Effector CD4-positive, alpha-beta T cell (primary cell): ENCODE results near the gene HBP1.
"Not testable (repeated sequence)": the region's sequence is repeated elsewhere in the genome, so short reads cannot be mapped to it uniquely, and the experiment has no call there.

ENCODE experiments used
- DNase-seq: peaks from one replicate; pipeline ENCODE4 v3.0.0-alpha.2; 2020
- total RNA-seq: gene quantifications from one replicate; lab custom pipeline; 2026; lab: John Stamatoyannopoulos, UW

The HBP1 gene
- 306 reads per million, percentile 95 among the genes with 10 or more reads in this experiment for total RNA-seq

- DNase-seq = peak; percentile 97
These were observed at the start of gene HBP1 for GRCh38 chr7:107168233-107169119. Gene HBP1 (plus strand): TSS chr7:107169003. CDS start chr7:107179894, 10,891 bp downstream.

GRCh38 chr7:107119376-107120105 lies 49.3 kb upstream of the HBP1 start:
- DNase-seq = no peak

- DNase-seq = no peak
These were observed 46.3 kb upstream of the HBP1 start for GRCh38 chr7:107122486-107122911.

GRCh38 chr7:107123392-107123791 lies 45.4 kb upstream of the HBP1 start:
- DNase-seq = no peak

GRCh38 chr7:107125475-107125874 lies 43.3 kb upstream of the HBP1 start:
- no peak for DNase-seq

GRCh38 chr7:107128217-107128616 lies 40.6 kb upstream of the HBP1 start:
- DNase-seq = no peak

- DNase-seq = no peak
These were observed 40.1 kb upstream of the HBP1 start for GRCh38 chr7:107128748-107129147.

- no peak for DNase-seq
These were observed 38.1 kb upstream of the HBP1 start for GRCh38 chr7:107130487-107131220.

- no peak for DNase-seq
These were observed 35.4 kb upstream of the HBP1 start for GRCh38 chr7:107133396-107133795.

GRCh38 chr7:107138696-107139420 lies 29.9 kb upstream of the HBP1 start:
- DNase-seq = no peak

- not testable (repeated sequence) for DNase-seq
These were observed 24.9 kb upstream of the HBP1 start for GRCh38 chr7:107143875-107144274.

- no peak for DNase-seq
These were observed 23.6 kb upstream of the HBP1 start for GRCh38 chr7:107145067-107145838.

GRCh38 chr7:107147464-107148393 lies 21.1 kb upstream of the HBP1 start:
- DNase-seq = peak; percentile 8

- no peak for DNase-seq
These were observed 20.1 kb upstream of the HBP1 start for GRCh38 chr7:107148721-107149120.

- no peak for DNase-seq
These were observed 18.9 kb upstream of the HBP1 start for GRCh38 chr7:107149863-107150262.

- peak; percentile 77 for DNase-seq
These were observed 18.3 kb upstream of the HBP1 start for GRCh38 chr7:107150375-107151073.

GRCh38 chr7:107151538-107151937 lies 17.3 kb upstream of the HBP1 start:
- DNase-seq = no peak

- no peak for DNase-seq
These were observed 16.8 kb upstream of the HBP1 start for GRCh38 chr7:107152011-107152410.

GRCh38 chr7:107154826-107155225 lies 14.0 kb upstream of the HBP1 start:
- no peak for DNase-seq

- not testable (repeated sequence) for DNase-seq
These were observed 13.1 kb upstream of the HBP1 start for GRCh38 chr7:107155726-107156125.
